B cell (primary cell): Measurements from ENCODE around the gene PSTPIP1.

ENCODE experiments used
- EZH2 ChIP-seq: IDR thresholded peaks from 2 replicates; pipeline ENCODE4 v1.6.1; 2012; ENCODE audit warnings: borderline replicate concordance, low read depth, mild to moderate bottlenecking, moderate library complexity, low read length; ENCODE audit not compliant: insufficient read depth, poor library complexity, severe bottlenecking
- TF ChIP-seq, protein P1 (sequence below): fragments of 200-600 bp; IDR thresholded peaks from one replicate; pipeline ENCODE4 v1.8.0; 2022; ENCODE audit warnings: antibody characterized with exemption, mild to moderate bottlenecking

- TF ChIP-seq, protein P1, sequence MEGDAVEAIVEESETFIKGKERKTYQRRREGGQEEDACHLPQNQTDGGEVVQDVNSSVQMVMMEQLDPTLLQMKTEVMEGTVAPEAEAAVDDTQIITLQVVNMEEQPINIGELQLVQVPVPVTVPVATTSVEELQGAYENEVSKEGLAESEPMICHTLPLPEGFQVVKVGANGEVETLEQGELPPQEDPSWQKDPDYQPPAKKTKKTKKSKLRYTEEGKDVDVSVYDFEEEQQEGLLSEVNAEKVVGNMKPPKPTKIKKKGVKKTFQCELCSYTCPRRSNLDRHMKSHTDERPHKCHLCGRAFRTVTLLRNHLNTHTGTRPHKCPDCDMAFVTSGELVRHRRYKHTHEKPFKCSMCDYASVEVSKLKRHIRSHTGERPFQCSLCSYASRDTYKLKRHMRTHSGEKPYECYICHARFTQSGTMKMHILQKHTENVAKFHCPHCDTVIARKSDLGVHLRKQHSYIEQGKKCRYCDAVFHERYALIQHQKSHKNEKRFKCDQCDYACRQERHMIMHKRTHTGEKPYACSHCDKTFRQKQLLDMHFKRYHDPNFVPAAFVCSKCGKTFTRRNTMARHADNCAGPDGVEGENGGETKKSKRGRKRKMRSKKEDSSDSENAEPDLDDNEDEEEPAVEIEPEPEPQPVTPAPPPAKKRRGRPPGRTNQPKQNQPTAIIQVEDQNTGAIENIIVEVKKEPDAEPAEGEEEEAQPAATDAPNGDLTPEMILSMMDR: no peak
- TF ChIP-seq EZH2: no peak
These were observed 30.4 kb downstream of the PSTPIP1 start for GRCh38 chr15:77025083-77025901.
